GM23248 (cell line): ENCODE data around the gene PGAP2.

Experiments used
- EZH2 ChIP-seq: fragments of 200-600 bp; sonication (generic); IDR thresholded peaks from 2 replicates; pipeline ENCODE4 v1.6.1; 2018; ENCODE audit warnings: antibody characterized with exemption, mild to moderate bottlenecking; ENCODE audit not compliant: insufficient read depth, poor library complexity, severe bottlenecking
- EZH2phosphoT487 ChIP-seq: fragments of 200-600 bp; sonication (generic); IDR thresholded peaks from 2 replicates; pipeline ENCODE4 v1.6.1; 2018; ENCODE audit warnings: antibody characterized with exemption, moderate library complexity, mild to moderate bottlenecking, low read depth; ENCODE audit not compliant: insufficient read depth

DNA sequence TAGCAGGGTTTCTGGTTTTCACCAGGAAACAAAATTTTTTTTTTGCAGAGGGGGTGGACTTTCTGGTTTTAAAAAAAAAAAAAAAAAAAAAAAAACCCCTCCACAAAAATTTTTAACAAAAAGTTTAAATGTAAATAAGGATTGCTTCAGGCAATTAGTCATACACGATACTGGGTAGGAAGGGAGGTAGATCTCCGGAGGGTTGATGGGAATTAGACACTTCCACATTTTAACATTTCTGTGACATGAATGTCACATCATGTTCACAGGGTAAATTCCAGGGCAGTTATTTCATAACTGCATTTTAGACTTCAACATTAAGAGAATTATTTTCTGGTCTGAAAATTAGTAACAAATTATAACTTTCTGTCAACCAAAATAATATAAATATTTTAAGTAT is 26.9 kb upstream of the PGAP2 start:
- TF ChIP-seq EZH2phosphoT487, result no peak
- TF ChIP-seq EZH2, result no peak
